GM12891 (cell line): ENCODE data around the gene PTPRN2.

ENCODE experiments used
- PAX5 ChIP-seq: IDR thresholded peaks from 2 replicates; pipeline ENCODE4 v1.6.1; 2011; ENCODE audit warnings: low read length, moderate library complexity, mild to moderate bottlenecking; ENCODE audit not compliant: insufficient read depth, severe bottlenecking
- POLR2A ChIP-seq: IDR thresholded peaks from 2 replicates; pipeline ENCODE4 v1.6.1; 2011; ENCODE audit warnings: low read depth, low read length, control low read depth
- POLR2AphosphoS5 ChIP-seq: IDR thresholded peaks from 2 replicates; pipeline ENCODE4 v1.6.1; 2011; ENCODE audit warnings: low read depth, low read length, control low read depth
- TAF1 ChIP-seq: IDR thresholded peaks from 2 replicates; pipeline ENCODE4 v1.6.1; 2011; ENCODE audit warnings: low read depth, low read length, control low read depth

DNA sequence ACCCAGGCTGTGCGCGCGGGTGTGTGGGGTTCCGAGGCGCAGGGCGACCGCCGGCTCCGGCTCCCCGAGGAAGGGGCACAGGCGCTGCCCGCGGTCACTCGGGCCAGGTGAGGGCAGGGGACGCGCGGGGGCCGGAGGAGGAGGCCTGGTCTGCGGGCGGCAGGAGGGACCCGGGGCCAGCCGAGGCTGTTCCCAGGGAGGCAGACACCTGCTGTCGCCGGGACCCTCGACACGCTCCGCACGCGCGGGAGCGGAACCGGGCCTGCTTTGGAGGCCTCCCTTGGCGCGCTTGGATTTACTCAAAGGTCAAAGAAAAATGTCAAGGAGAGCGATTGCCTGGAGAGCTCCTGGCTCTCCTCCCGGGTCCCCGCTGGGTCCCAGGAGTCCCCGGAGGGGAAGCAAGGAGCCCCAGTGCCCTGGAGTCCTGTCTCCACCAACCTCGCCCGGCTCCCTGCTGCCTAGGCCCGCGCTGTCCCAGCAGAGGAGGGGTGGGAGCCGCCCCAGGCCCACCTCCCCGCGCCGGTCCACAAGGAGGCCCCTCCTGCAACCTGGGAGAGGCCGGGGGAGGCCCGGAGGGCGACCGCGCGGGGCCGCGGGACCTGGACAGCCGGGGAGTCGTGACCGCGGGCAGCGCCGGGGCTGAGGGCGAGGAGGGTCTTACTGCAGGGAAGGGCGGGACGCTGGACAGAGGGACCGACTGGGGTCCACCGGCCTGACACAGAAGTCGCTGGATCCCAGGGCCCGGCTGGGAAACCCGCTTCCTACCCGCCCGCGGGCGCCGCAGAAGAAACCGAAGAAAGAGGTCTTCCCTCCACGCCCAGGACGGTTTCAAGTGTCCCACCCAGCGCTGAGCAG lies 902.0 kb downstream of the PTPRN2 start:
- TF ChIP-seq POLR2AphosphoS5 (no peak), POLR2A (no peak), TAF1 (no peak), PAX5 (no peak)
